Skin of body (tissue), 2 donors: ENCODE results near the gene PATJ. TPM values are rescaled to one million over a fixed set of nuclear protein-coding genes. Genes with fewer than 3 reads are reported as not detected.

Source experiments
- DNase-seq: peaks from one replicate; lab custom pipeline; 2025; lab: John Stamatoyannopoulos, UW
- total RNA-seq: library from RNA; depleted of rRNA; stranded (reverse); fragments of >200 nt; gene quantifications from one replicate; pipeline ENCODE4 v1.2.3, GENCODE V29; 2014

PATJ gene
- total RNA-seq, 1 donor from 2014 or later: 34.5 TPM

DNA sequence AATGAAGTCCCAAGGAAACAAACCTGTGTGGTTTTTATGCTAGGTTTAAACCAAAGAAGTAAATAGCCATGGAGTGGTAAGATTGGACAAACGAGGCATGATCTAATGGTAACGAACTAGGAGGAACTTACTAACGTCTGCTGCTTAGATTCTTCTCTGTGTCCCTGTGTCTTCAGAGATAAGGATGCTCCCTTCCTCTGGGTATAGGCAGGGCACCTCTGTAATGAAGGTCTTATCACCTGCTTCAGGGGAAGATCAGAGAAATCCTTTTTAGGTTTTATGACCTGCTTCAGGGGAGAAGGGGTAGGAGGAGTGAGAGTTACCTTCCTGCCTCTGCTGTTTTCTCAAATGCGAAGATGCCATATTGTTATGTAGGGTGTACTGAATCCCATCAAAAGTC, 237.4 kb downstream of the PATJ start:
- no peak for DNase-seq

GRCh38 chr1:61980561-61980960, 238.3 kb downstream of the PATJ start:
- no peak for DNase-seq

DNA sequence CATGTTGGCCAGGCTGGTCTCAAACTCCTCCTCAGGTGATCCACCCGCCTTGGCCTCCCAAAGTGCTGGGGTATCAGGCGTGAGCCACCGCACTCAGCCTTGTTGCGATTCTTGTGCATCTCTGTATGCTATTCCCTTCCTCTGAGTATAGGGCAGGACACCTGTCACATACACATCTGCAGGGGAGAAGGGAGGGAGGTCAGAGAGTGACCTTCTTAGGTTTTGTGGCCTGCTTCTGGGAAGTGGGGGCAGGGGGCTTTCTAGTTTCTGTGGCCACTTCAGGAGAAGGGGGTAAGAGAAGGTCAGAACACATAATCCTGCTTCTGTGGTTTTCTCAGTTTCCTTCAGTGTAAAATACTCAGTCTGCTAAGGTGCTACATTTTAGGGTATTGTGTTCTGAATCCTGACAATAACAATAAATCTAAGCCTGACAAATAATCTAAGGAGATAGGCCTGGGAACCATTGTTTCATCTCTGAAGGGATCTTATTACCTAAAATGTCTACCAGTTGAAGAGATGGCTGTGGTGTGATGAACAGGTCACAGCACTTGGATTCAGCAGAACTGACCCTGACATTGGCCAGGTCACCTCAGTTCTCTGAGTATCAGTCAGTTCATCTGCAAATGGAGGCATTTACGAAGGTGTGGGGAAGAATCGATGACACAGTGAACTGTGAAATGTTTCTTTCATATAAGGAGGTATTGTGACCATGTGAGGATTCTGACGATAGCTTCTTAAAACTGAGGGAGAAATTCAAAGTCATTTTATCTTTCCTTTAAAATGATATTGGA, 239.8 kb downstream of the PATJ start:
- no peak for DNase-seq

GRCh38 chr1:61983236-61983635, 241.0 kb downstream of the PATJ start:
- DNase-seq: no peak

GRCh38 chr1:61992257-61992656, 250.0 kb downstream of the PATJ start:
- DNase-seq: no peak

DNA sequence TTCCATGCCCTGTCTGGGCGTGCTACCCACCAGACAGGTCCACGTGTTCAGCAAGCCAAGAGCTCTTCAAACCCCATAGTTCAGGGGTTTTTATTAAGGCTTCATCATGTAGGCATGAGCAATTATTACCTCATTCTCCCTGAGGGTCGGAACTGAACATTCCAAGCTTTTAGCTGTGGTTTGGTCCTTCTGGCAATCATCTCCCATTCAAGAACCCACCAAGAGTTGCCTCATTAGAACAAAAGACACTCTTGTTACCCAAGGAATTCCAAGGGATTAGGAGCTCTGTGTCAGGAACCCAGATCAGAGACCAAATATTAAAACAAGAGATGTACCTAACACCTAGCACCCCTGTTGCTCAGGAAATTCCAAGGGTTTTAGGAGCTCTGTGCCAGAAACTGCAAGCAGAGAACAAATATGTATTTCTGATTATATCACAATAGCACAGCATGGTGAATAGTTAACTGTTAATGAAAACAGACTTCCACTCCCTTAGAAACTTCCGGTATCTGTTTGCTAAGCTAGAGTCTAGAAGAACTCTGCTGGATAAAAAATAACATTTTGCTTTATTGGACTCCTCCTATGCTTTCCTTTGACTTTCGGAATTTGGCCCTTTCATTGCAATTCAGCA, 251.2 kb downstream of the PATJ start:
- DNase-seq: no peak

DNA sequence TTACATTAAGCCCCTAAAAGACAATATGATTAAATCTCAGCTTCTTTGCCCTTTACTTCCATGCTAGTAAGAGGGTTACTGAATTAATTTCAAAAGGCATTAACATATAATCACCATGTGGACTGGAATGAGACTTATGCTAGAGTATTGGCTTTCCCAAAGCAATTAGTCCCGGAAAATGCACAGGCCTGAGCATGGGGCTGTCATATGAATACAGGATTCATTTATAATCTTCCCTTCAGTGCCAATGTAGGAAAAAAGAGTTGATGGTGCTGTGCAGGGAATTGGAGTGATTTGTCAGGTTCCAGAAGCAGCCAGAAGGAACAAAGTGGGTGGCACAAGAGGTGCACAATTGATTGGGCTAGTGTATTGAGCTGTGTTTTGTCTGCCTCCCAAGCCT, 253.4 kb downstream of the PATJ start:
- no peak for DNase-seq

DNA sequence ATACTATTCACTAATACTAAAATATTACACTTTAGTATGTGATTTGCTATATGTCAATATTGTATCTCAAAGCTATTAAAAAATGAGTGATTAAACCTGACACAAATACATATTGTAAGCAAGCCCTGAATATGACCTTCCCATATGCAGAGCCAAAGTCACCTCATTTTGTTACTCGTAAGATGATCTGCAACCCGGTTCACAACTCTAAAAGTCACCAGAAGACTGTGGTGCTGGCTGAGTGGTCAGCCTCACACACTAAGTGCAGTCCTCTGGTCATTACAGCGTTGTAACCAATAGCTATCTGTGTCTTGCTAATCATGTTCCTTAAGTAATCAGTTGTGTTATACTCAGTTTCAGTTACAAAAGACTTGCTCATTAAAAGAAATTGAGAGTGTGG, 254.8 kb downstream of the PATJ start:
- DNase-seq: no peak

DNA sequence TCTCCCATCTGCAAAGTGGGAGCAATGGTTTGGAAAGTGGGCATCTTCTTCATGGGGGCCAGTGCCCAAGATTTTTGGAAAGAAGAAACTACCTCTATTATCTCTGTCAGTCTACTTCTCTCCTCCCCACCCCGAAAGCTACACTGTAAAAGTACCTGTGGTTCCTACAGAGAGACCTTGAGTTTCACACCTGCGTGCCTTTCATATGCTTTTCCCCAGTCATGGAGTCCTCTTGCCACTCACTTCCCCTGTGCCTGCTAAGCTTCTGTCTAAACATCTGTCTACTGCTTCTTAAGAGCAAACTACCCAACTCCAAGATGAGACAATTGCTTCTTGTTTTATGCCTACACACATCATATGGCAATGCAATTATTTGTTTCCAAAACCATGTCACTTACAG, 261.5 kb downstream of the PATJ start:
- no peak for DNase-seq

DNA sequence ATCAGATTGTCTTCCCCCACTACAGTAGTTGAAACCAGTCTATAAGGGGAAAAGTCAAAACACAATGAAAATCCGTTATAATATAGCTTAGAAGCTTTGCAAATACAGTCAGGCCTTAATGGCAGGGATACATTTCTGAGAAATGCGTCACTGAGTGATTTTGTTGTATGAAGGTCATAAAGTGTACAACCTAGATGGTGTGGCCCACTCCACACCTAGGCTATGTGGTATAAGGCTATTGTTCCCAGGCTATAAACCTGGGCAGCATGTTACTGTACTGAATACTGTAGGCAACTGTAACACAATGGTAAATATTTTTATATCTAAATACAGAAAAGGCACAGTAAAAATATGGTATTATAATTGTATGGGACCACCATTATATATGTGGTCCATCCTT, 264.4 kb downstream of the PATJ start:
- no peak for DNase-seq

- no peak for DNase-seq
These were observed 268.7 kb downstream of the PATJ start for GRCh38 chr1:62011006-62011405.

- no peak for DNase-seq
These were observed 269.8 kb downstream of the PATJ start for GRCh38 chr1:62012095-62012494.

GRCh38 chr1:62012836-62013235, 270.6 kb downstream of the PATJ start:
- DNase-seq: peak; percentile 42

DNA sequence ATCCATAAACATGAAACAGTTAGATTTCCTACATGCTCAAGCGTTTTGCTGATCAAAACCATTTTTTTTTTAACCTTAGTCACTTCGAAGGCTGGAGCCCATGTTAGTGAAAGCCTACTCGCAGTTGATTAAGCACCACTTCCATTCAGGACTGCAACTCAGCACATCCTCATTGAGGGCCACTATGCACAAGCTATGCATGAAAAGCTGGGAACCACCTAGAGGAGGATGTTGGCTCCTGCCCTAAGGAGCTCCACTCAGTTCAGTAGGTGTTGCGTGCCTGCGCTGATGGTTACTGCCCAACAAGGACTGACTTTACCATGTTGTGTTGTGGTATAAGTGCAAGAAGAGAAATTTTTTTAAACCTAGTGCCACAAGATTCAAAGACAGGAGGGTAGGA, 271.0 kb downstream of the PATJ start:
- no peak for DNase-seq

- no peak for DNase-seq
These were observed 280.2 kb downstream of the PATJ start for GRCh38 chr1:62022382-62022983.

- DNase-seq: no peak
These were observed 282.4 kb downstream of the PATJ start for GRCh38 chr1:62024690-62025089.

DNA sequence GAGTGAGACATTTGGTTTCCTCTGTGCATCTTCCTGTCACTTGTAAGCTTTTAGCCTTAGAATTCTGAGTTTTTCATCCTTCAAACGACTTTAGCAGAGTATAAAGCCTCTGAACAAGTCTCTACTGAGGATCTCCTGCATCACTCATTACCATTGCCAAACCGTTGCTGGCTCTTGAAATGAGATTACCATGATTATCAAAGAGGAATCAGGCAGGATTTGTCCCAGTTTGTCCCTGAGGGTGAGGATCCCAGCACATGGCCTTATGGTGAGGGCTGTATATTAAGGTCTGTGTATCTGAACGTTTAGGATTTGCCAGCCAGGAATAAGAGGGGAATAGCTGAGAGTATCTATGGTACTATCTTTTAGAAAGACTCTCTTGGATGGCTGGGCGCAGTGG, 282.9 kb downstream of the PATJ start:
- no peak for DNase-seq

DNA sequence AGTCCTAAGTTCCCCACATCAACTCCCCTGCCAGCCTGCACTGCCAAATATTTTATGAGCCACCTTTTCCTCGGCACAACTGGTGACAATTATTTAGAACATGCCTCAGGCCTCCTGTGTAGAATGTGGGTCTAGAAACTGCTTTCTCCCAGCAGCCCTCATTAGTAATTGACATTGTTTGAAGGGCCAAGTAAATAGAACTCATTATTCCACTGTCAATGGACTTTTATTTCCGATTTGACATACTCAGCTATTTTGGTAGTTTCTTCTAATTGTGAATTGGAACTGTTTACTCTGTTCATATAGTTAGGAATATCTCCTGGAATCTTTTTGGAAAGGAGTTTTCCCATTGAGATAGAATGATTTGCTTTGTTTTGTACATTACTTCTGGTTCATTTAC, 283.6 kb downstream of the PATJ start:
- no peak for DNase-seq

DNA sequence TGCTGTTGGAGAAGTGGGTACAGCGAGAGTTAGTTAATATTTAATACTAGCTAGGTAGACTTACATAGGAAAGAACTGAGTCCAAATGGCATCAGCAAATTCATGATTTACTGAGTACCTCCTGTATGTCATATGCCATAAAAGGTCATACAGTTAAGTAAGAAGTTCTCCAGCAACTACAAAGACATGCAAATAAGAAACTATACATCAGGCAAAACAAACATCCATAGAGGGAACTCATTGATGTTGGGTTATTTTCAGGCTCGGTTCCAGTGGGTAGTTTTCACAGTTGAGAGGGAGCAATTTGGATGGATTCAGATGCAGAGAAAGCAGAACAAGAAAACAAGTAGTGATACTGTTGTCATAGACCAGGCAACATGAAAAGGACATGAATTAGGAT, 287.4 kb downstream of the PATJ start:
- no peak for DNase-seq

- DNase-seq: no peak
These were observed 292.5 kb downstream of the PATJ start for GRCh38 chr1:62034790-62035189.

DNA sequence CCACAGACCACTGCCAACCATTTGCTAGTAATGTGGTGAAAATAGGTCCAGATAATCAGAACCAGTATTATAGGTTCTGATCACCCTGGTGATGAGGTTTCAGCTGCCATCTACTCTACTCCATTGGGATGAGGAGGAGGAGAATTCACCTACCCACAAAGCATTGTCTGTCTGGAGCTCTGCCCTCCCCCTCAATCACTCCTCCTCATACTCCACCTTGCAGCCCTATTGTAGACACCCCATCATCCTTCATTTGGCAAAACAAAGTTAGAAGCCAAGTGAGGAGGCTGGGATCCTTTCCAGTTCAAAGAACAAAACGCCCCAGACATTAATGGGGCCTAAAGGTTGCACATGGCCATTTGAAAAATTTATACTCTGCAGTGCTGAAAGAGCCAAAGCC, 295.0 kb downstream of the PATJ start:
- no peak for DNase-seq

DNA sequence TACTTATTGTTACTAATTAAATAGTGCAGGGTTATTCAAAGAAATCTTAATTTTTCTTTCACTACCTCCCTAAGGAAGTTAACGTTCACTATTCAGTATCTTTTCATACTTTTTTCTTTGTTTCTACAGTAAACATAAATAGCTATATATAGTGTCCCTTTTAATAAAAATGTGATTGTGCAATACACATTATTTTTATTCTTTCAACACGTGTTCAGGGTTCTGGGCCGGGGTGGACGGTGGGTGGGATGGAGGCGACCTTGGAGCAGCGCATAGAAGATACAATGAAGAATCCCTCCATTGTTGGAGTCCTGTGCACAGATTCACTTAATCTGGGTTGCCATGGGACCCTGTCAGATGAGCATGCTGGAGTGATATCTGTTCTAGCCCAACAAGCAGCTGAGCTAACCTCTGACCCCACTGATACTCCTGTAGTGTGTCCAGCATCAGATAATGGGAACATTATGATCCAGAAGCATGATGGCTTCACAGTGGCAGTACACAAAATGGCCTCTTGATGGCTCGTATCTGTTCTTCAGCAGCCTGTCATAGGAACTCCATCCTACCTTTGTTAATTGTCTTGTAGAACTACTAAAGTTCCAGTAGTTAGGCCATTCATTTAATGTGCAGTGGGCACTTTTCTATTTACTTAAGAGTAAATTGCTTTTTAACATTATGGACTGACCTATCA, 296.5 kb downstream of the PATJ start:
- no peak for DNase-seq
